HG02973 (cell line): ENCODE data around the gene FIBCD1.

ENCODE experiments used
- ATAC-seq: cut with Tn5 transposase; IDR thresholded peaks from one replicate; pipeline ENCODE4 v1.9.1; 2021; ENCODE audit warnings: moderate library complexity; ENCODE audit not compliant: unreplicated experiment

The FIBCD1 gene

GRCh38 chr9:130897105-130897751 lies 41.8 kb downstream of the FIBCD1 start:
- ATAC-seq = no peak

- no peak for ATAC-seq
These were observed 42.6 kb downstream of the FIBCD1 start, which contains the start of gene QRFP for GRCh38 chr9:130896233-130897014. QRFP (minus strand) TSS chr9:130896812; CDS start chr9:130893838, 2,974 bp downstream.

- no peak for ATAC-seq
These were observed 43.4 kb downstream of the FIBCD1 start for GRCh38 chr9:130895481-130896232.

- no peak for ATAC-seq
These were observed 44.0 kb downstream of the FIBCD1 start for GRCh38 chr9:130895038-130895437.

GRCh38 chr9:130894546-130894945 lies 44.5 kb downstream of the FIBCD1 start:
- ATAC-seq = no peak

- ATAC-seq = no peak
These were observed 45.5 kb downstream of the FIBCD1 start for GRCh38 chr9:130893341-130894101.

- no peak for ATAC-seq
These were observed 46.4 kb downstream of the FIBCD1 start for GRCh38 chr9:130892477-130893304.

- ATAC-seq = no peak
These were observed 47.2 kb downstream of the FIBCD1 start for GRCh38 chr9:130891688-130892476.

- no peak for ATAC-seq
These were observed 48.0 kb downstream of the FIBCD1 start for GRCh38 chr9:130890870-130891687.

GRCh38 chr9:130890124-130890523 lies 48.9 kb downstream of the FIBCD1 start:
- ATAC-seq = no peak

- no peak for ATAC-seq
These were observed 50.7 kb downstream of the FIBCD1 start for GRCh38 chr9:130888146-130888885.

- no peak for ATAC-seq
These were observed 51.4 kb downstream of the FIBCD1 start for GRCh38 chr9:130887494-130888144.

GRCh38 chr9:130886981-130887380 lies 52.1 kb downstream of the FIBCD1 start:
- ATAC-seq = no peak

- no peak for ATAC-seq
These were observed 53.3 kb downstream of the FIBCD1 start for GRCh38 chr9:130885484-130886375.

GRCh38 chr9:130884542-130885483 lies 54.2 kb downstream of the FIBCD1 start:
- no peak for ATAC-seq
